Measurements from ENCODE around the gene TXNL4A.

The TXNL4A gene

GRCh38 chr18:79933765-79934164 lies 54.6 kb downstream of the TXNL4A start:
- DNase-seq, result no peak

- DNase-seq, result no peak
Measured at GRCh38 chr18:79932907-79933306, 55.5 kb downstream of the TXNL4A start.

GRCh38 chr18:79931475-79931874 lies 56.9 kb downstream of the TXNL4A start:
- DNase-seq, result no peak

- DNase-seq, result no peak
Measured at GRCh38 chr18:79930020-79930642, 58.2 kb downstream of the TXNL4A start.

- no peak for DNase-seq
Measured at GRCh38 chr18:79928563-79928960, 59.8 kb downstream of the TXNL4A start.

- DNase-seq, result no peak
Measured at GRCh38 chr18:79927607-79928562, 60.5 kb downstream of the TXNL4A start.

- no peak for DNase-seq
Measured at GRCh38 chr18:79926715-79927606, 61.4 kb downstream of the TXNL4A start.

- no peak for DNase-seq
Measured at GRCh38 chr18:79926306-79926705, 62.1 kb downstream of the TXNL4A start.

- DNase-seq, result no peak
Measured at GRCh38 chr18:79924814-79925731, 63.3 kb downstream of the TXNL4A start.

- DNase-seq, result no peak
Measured at GRCh38 chr18:79923896-79924585, 64.3 kb downstream of the TXNL4A start.

GRCh38 chr18:79922971-79923411 lies 65.4 kb downstream of the TXNL4A start:
- DNase-seq, result no peak

- DNase-seq, result no peak
Measured at GRCh38 chr18:79921984-79922965, 66.1 kb downstream of the TXNL4A start.

Measured in inflammatory macrophage treated with lipopolysaccharide for 1 hour (primary cell).